ENCODE measurements around the gene MROH2B.

The MROH2B gene

GRCh38 chr5:40962207-40962955 lies 108.8 kb downstream of the MROH2B start:
- no peak for DNase-seq

DNA sequence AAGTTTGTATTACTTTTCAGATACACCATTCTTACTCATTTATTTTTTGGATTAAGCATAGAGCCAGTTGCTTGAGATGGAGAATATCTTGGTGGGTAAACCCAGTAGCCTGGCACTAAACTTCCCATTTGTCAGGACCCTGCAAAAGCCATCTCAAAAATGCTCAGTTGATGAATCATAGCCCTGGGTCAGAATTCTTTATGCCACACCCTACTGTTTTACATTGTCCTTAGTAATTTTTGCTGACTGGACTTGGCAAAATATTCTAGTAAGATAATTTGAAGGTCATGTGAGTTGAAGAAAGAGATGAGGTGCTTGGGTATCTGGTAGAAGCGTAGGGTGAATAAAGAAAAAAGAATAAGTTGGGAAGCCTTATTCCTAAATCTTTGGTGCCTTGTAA lies 111.1 kb downstream of the MROH2B start:
- DNase-seq: no peak

- no peak for DNase-seq
Observed at GRCh38 chr5:40958811-40959210, 112.3 kb downstream of the MROH2B start.

- DNase-seq: no peak
Observed at GRCh38 chr5:40957048-40957447, 114.1 kb downstream of the MROH2B start.

DNA sequence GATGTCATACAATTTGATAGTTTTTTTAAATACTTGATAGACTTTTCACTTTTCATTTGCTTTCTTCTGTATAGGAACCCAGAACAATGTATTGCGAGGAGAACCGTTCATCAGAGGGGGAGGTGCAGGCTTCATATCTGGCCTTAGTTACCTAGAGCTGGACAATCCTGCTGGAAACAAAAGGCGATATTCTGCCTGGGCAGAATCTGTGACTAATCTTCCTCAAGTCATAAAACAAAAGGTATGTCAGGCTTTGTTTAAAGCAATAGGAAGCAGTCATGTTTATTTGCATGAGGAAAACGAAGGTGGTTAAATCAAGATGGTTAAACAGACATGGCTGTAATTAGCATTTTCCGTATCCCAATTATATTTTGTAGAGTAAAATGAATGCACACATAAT lies 115.8 kb downstream of the MROH2B start:
- DNase-seq: no peak
